ENCODE measurements around the gene ADGRL3.
"Not testable (repeated sequence)": the region's sequence is repeated elsewhere in the genome, so short reads cannot be mapped to it uniquely, and the experiment has no call there.

Gene ADGRL3

GRCh38 chr4:61373901-61374440 is 173.8 kb downstream of the ADGRL3 start:
- no peak for DNase-seq

- DNase-seq: no peak
These were observed 174.3 kb downstream of the ADGRL3 start for GRCh38 chr4:61374447-61374891.

- no peak for DNase-seq
These were observed 175.2 kb downstream of the ADGRL3 start for GRCh38 chr4:61375301-61375700.

- no peak for DNase-seq
These were observed 176.2 kb downstream of the ADGRL3 start for GRCh38 chr4:61376301-61376700.

- no peak for DNase-seq
These were observed 179.3 kb downstream of the ADGRL3 start for GRCh38 chr4:61379406-61379805.

- no peak for DNase-seq
These were observed 180.7 kb downstream of the ADGRL3 start for GRCh38 chr4:61380865-61381264.

GRCh38 chr4:61385256-61385655 is 185.1 kb downstream of the ADGRL3 start:
- no peak for DNase-seq

GRCh38 chr4:61387372-61387771 is 187.2 kb downstream of the ADGRL3 start:
- DNase-seq: not testable (repeated sequence)

GRCh38 chr4:61389640-61390039 is 189.5 kb downstream of the ADGRL3 start:
- DNase-seq: no peak

- DNase-seq: no peak
These were observed 195.6 kb downstream of the ADGRL3 start for GRCh38 chr4:61395754-61396153.

- DNase-seq: no peak
These were observed 197.0 kb downstream of the ADGRL3 start for GRCh38 chr4:61397174-61397573.

- no peak for DNase-seq
These were observed 200.4 kb downstream of the ADGRL3 start for GRCh38 chr4:61400439-61401038.

- no peak for DNase-seq
These were observed 201.6 kb downstream of the ADGRL3 start for GRCh38 chr4:61401771-61402170.

GRCh38 chr4:61405307-61405706 is 205.2 kb downstream of the ADGRL3 start:
- DNase-seq: no peak

GRCh38 chr4:61406677-61407076 is 206.6 kb downstream of the ADGRL3 start:
- DNase-seq: no peak

GRCh38 chr4:61407642-61408618 is 207.8 kb downstream of the ADGRL3 start:
- DNase-seq: no peak

- DNase-seq: no peak
These were observed 208.7 kb downstream of the ADGRL3 start for GRCh38 chr4:61408861-61409260.

- no peak for DNase-seq
These were observed 211.1 kb downstream of the ADGRL3 start for GRCh38 chr4:61411241-61411640.

GRCh38 chr4:61425315-61425714 is 225.2 kb downstream of the ADGRL3 start:
- no peak for DNase-seq

GRCh38 chr4:61426229-61426628 is 226.1 kb downstream of the ADGRL3 start:
- DNase-seq: no peak

- no peak for DNase-seq
These were observed 227.1 kb downstream of the ADGRL3 start for GRCh38 chr4:61427099-61427817.

GRCh38 chr4:61427818-61428495 is 227.8 kb downstream of the ADGRL3 start:
- no peak for DNase-seq

GRCh38 chr4:61428950-61429349 is 228.8 kb downstream of the ADGRL3 start:
- no peak for DNase-seq
